NCI-H187 (cell line): ENCODE measurements around the gene CDH13.

ENCODE experiments used
- DNase-seq, 2 experiments: peaks; one replicate each; lab custom pipeline; 2025; lab: John Stamatoyannopoulos, UW

The CDH13 gene

GRCh38 chr16:83842291-83842690 lies 1215.5 kb downstream of the CDH13 start:
- DNase-seq, result no peak

- DNase-seq, result no peak
Observed at GRCh38 chr16:83842756-83843507, 1216.2 kb downstream of the CDH13 start.

GRCh38 chr16:83843657-83844056 lies 1216.9 kb downstream of the CDH13 start:
- no peak for DNase-seq

- no peak for DNase-seq
Observed at GRCh38 chr16:83845263-83845662, 1218.5 kb downstream of the CDH13 start.

GRCh38 chr16:83847371-83848225 lies 1220.8 kb downstream of the CDH13 start:
- no peak for DNase-seq

GRCh38 chr16:83849421-83849820 lies 1222.7 kb downstream of the CDH13 start:
- DNase-seq, result no peak
